Activated T-cell treated with anti-CD3 and anti-CD28 coated beads, Interleukin-2, amount 50 U/mL, for 72 hours (primary cell): ENCODE results near the gene PPP1R9B. TPM values are rescaled to one million over a fixed set of nuclear protein-coding genes. Genes with fewer than 3 reads are reported as not detected.

ENCODE experiments used
- ATAC-seq, 2 donors: fragments of 150-1000 bp; cut with Tn5 transposase; replicated peaks in 1 of 2; 2 replicates each; pipeline ENCODE4 v1.10.0; 2021; ENCODE audit warnings: moderate library complexity in 2 of 2, mild to moderate bottlenecking in 1 of 2
- DNase-seq, 2 donors: peaks; one replicate each; pipeline ENCODE4 v3.0.0; 2021 to 2022; ENCODE audit warnings: mixed read lengths in 1 of 2
- H3K27ac Mint-ChIP-seq: one replicate; pipeline ENCODE4 v1.8.0; 2022; ENCODE audit warnings: mild to moderate bottlenecking, moderate library complexity, mixed read lengths
- H3K27me3 Mint-ChIP-seq: one replicate; pipeline ENCODE4 v1.8.0; 2022; ENCODE audit warnings: low read depth, mixed read lengths
- H3K36me3 Mint-ChIP-seq, 2 donors: one replicate each; pipeline ENCODE4 v1.8.0; 2022; ENCODE audit warnings: mixed read lengths in 2 of 2, mild to moderate bottlenecking in 1 of 2; ENCODE audit not compliant: insufficient read depth in 2 of 2
- H3K4me1 Mint-ChIP-seq: one replicate; pipeline ENCODE4 v1.8.0; 2022; ENCODE audit warnings: low read depth, mixed read lengths
- H3K4me3 Mint-ChIP-seq, 2 donors: one replicate each; pipeline ENCODE4 v1.8.0; 2022; ENCODE audit warnings: mild to moderate bottlenecking in 2 of 2, mixed read lengths in 2 of 2, moderate library complexity in 2 of 2
- H3K9me3 Mint-ChIP-seq, 2 donors: one replicate each; pipeline ENCODE4 v1.8.0; 2022; ENCODE audit warnings: mixed read lengths in 2 of 2
- total RNA-seq, 2 donors: library from RNA; stranded (reverse); gene quantifications; one replicate each; pipeline ENCODE4 v1.2.3, GENCODE V29; 2022

The PPP1R9B gene
- total RNA-seq, 2 donors from 2014 or later: 111 to 128 TPM

GRCh38 chr17:50191359-50192143, 41.1 kb upstream of the PPP1R9B start:
- Mint-ChIP-seq H3K36me3 (no peaks in the 10 kb centered on the region), H3K9me3 (no peaks in the 10 kb centered on the region), H3K27ac (no peak overlapping the region), H3K27me3 (no peaks in the 10 kb centered on the region), H3K4me3 (no peak overlapping the region), H3K4me1 (peaks cover 11% of the 10 kb centered on the region)
- ATAC-seq (no peak), DNase-seq (no peak)

DNA sequence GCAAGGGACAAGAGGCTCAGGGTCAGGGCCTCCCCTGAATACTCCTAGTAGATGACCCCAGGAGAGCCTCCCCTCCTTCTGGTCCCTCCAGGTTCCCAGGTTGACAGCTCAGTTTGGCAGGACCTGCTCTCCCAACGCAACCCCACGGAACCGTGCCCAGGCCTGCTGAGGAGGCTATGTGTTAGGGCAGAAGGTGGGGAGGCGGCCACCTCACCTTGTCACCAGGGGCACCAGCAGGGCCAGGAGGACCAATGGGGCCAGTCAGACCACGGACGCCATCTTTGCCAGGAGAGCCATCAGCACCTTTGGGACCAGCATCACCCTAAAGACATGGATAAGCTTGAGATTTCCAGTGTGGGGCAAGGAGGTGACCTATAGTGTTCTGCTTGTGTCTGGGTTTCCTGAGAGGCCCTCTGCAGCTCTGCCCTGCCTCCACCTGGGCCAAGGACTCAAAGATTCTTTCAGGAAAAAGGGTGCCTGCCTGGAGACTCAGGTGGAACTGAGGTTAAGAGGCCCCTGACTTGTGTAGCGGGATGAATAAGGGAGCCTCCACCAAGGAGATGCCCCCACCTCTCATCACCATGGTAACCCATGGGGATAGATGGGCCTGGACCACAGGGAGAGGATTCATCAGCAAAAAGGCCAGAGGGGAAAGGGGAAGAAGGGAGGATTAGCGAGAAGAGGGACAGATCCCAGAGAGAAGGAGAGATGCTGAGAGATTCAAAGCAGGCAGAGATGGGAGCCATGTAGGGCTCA, 40.3 kb upstream of the PPP1R9B start:
- Mint-ChIP-seq H3K36me3 (no peaks in the 10 kb centered on the region), H3K9me3 (no peaks in the 10 kb centered on the region), H3K4me3 (no peak overlapping the region), H3K4me1 (peaks cover 11% of the 10 kb centered on the region), H3K27ac (no peak overlapping the region), H3K27me3 (no peaks in the 10 kb centered on the region)
- DNase-seq: no peak
- no peak for ATAC-seq

DNA sequence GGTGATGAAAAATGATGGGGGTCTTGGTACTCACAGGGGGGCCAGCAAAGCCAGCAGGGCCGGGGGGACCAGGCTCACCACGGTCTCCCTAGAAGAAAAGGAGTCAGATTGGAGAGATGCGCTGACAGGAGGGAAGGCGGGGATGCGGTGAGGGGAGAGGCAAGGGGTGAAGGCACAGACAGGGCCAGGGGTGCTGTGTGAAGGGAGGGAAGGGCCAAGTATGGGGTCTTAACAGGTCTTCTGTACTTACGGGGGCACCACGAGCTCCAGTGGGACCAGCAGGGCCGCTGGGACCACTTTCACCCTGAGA, 39.8 kb upstream of the PPP1R9B start:
- peaks cover 11% of the 10 kb centered on the region for H3K4me1 Mint-ChIP-seq
- no peaks in the 10 kb centered on the region for H3K36me3 Mint-ChIP-seq
- no peaks in the 10 kb centered on the region for H3K9me3 Mint-ChIP-seq
- H3K4me3 Mint-ChIP-seq: no peak overlapping the region
- H3K27ac Mint-ChIP-seq: no peak overlapping the region
- H3K27me3 Mint-ChIP-seq: no peaks in the 10 kb centered on the region
- ATAC-seq (no peak), DNase-seq (no peak)

GRCh38 chr17:50189550-50190292, 39.2 kb upstream of the PPP1R9B start:
- no peak for ATAC-seq
- DNase-seq: no peak
- Mint-ChIP-seq H3K27me3 (no peaks in the 10 kb centered on the region), H3K4me3 (no peak overlapping the region), H3K9me3 (no peaks in the 10 kb centered on the region), H3K36me3 (no peaks in the 10 kb centered on the region), H3K4me1 (peaks cover 11% of the 10 kb centered on the region), H3K27ac (no peak overlapping the region)

GRCh38 chr17:50188921-50189549, 38.6 kb upstream of the PPP1R9B start:
- H3K36me3 Mint-ChIP-seq: no peaks in the 10 kb centered on the region
- no peak overlapping the region for H3K27ac Mint-ChIP-seq
- no peak overlapping the region for H3K4me3 Mint-ChIP-seq
- no peaks in the 10 kb centered on the region for H3K27me3 Mint-ChIP-seq
- DNase-seq (no peak), ATAC-seq (no peak)
- no peaks in the 10 kb centered on the region for H3K9me3 Mint-ChIP-seq
- peaks cover 14% of the 10 kb centered on the region for H3K4me1 Mint-ChIP-seq

DNA sequence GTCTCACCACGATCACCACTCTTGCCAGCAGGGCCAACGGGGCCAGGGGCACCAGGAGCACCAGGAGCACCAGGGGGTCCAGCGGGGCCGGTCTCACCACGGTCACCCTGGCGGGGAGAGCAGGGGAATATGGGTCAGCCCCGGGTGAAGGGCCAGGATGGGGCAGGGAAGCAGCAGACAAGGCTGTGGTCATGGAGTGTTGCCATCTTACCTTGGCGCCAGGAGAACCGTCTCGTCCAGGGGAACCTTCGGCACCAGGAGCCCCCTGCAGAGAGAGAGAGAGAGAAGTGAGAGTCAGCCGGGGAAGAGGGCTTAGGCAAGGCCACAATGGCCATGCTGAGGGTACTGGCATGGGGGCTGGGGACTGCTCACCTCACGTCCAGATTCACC, 38.0 kb upstream of the PPP1R9B start:
- no peak overlapping the region for H3K27ac Mint-ChIP-seq
- H3K4me3 Mint-ChIP-seq: no peak overlapping the region
- H3K27me3 Mint-ChIP-seq: no peaks in the 10 kb centered on the region
- DNase-seq (no peak), ATAC-seq (no peak)
- H3K9me3 Mint-ChIP-seq: no peaks in the 10 kb centered on the region
- H3K36me3 Mint-ChIP-seq: no peaks in the 10 kb centered on the region
- peaks cover 18% of the 10 kb centered on the region for H3K4me1 Mint-ChIP-seq

- H3K27me3 Mint-ChIP-seq: no peaks in the 10 kb centered on the region
- peaks cover 19% of the 10 kb centered on the region for H3K4me1 Mint-ChIP-seq
- H3K27ac Mint-ChIP-seq: no peak overlapping the region
- no peaks in the 10 kb centered on the region for H3K9me3 Mint-ChIP-seq
- no peak for DNase-seq
- H3K4me3 Mint-ChIP-seq: no peak overlapping the region
- no peaks in the 10 kb centered on the region for H3K36me3 Mint-ChIP-seq
- ATAC-seq: no peak
These were observed 37.5 kb upstream of the PPP1R9B start for GRCh38 chr17:50187751-50188530.

GRCh38 chr17:50187394-50187725, 36.9 kb upstream of the PPP1R9B start:
- peaks cover 16% of the 10 kb centered on the region for H3K4me1 Mint-ChIP-seq
- H3K9me3 Mint-ChIP-seq: no peaks in the 10 kb centered on the region
- H3K27me3 Mint-ChIP-seq: no peaks in the 10 kb centered on the region
- ATAC-seq: no peak
- no peak for DNase-seq
- no peaks in the 10 kb centered on the region for H3K36me3 Mint-ChIP-seq
- no peak overlapping the region for H3K27ac Mint-ChIP-seq
- no peak overlapping the region for H3K4me3 Mint-ChIP-seq

GRCh38 chr17:50186661-50187393, 36.4 kb upstream of the PPP1R9B start:
- H3K36me3 Mint-ChIP-seq: no peaks in the 10 kb centered on the region
- no peaks in the 10 kb centered on the region for H3K27me3 Mint-ChIP-seq
- no peak for ATAC-seq
- no peak overlapping the region for H3K4me3 Mint-ChIP-seq
- no peak for DNase-seq
- no peak overlapping the region for H3K27ac Mint-ChIP-seq
- no peaks in the 10 kb centered on the region for H3K9me3 Mint-ChIP-seq
- peaks cover 16% of the 10 kb centered on the region for H3K4me1 Mint-ChIP-seq

DNA sequence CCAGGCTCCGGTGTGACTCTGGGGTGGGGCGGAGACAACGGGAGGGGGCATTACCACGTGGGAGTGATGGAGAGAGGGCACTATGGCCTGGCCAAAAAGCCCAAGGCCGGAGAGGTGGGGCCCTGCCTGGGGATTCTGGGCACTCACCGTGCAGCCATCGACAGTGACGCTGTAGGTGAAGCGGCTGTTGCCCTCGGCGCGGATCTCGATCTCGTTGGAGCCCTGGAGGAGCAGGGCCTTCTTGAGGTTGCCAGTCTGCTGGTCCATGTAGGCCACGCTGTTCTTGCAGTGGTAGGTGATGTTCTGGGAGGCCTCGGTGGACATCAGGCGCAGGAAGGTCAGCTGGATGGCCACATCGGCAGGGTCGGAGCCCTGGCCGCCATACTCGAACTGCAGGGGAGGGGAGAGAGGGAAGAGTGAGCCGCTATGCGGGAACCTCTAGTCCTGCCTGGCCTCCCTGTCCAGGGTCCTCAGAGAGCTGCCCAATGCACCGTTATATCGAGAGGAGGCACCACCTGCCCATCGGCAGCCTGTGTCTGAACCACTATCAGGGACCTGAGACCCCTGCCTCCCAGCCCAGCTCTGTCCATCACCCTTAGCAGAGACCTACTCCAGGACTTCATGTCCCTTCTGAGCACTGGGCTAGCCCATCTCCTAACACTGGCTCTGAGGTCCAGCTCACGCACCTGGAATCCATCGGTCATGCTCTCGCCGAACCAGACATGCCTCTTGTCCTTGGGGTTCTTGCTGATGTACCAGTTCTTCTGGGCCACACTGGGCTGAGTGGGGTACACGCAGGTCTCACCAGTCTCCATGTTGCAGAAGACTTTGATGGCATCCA, 35.4 kb upstream of the PPP1R9B start:
- ATAC-seq (no peak), DNase-seq (no peak)
- Mint-ChIP-seq H3K36me3 (no peaks in the 10 kb centered on the region), H3K27ac (no peak overlapping the region), H3K9me3 (no peaks in the 10 kb centered on the region), H3K27me3 (no peaks in the 10 kb centered on the region), H3K4me3 (no peak overlapping the region), H3K4me1 (peaks cover 16% of the 10 kb centered on the region)

GRCh38 chr17:50184611-50185398, 34.3 kb upstream of the PPP1R9B start:
- no peaks in the 10 kb centered on the region for H3K9me3 Mint-ChIP-seq
- H3K27me3 Mint-ChIP-seq: no peaks in the 10 kb centered on the region
- no peak overlapping the region for H3K4me3 Mint-ChIP-seq
- H3K27ac Mint-ChIP-seq: no peak overlapping the region
- H3K4me1 Mint-ChIP-seq: peaks cover 16% of the 10 kb centered on the region
- DNase-seq (no peak), ATAC-seq (no peak)
- no peaks in the 10 kb centered on the region for H3K36me3 Mint-ChIP-seq
